Jurkat, Clone E6-1 (cell line): ENCODE measurements around the gene PARP3.

ENCODE experiments used
- DNase-seq: peaks from one replicate; pipeline ENCODE4 v3.0.0-alpha.2; 2011; ENCODE audit warnings: low read depth, low spot score
- H3K4me3 ChIP-seq: 2 replicates; pipeline ENCODE4 v1.5.1; 2011; ENCODE audit warnings: mild to moderate bottlenecking, low read length, control low read depth, moderate library complexity

PARP3 gene

DNA sequence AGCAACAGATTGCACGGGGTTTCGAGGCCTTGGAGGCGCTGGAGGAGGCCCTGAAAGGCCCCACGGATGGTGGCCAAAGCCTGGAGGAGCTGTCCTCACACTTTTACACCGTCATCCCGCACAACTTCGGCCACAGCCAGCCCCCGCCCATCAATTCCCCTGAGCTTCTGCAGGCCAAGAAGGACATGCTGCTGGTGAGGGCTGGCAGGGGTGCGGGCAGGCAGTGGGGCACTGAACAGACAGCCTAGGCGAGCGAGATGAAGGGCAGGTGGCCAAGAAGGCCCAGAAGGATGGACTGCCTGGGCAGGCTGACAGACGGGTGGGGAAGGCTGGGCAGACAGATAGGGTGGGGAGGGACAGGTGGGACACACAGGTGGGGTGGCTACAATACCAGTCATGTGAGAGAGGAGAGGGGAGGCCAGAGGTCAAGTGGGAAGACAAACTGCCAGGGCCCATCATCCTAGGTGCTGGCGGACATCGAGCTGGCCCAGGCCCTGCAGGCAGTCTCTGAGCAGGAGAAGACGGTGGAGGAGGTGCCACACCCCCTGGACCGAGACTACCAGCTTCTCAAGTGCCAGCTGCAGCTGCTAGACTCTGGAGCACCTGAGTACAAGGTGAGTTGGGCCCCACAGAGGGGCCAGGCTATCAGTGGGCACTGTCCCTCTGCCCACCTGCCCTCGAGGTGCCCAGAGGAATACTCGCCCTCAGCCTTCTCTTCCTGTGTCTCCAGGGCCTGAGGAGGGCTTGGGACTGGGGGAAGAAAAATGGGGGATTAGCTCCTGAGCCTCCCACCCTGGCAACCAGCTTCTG lies 3.1 kb downstream of the PARP3 start:
- no peak overlapping the region for H3K4me3 ChIP-seq
- no peak for DNase-seq

- no peak for DNase-seq
- H3K4me3 ChIP-seq, result no peak overlapping the region
Measured at GRCh38 chr3:51945926-51946705, 4.0 kb downstream of the PARP3 start.

GRCh38 chr3:51946796-51947195 lies 4.6 kb downstream of the PARP3 start:
- no peak for DNase-seq
- H3K4me3 ChIP-seq, result no peak overlapping the region

GRCh38 chr3:51947215-51947900 lies 5.2 kb downstream of the PARP3 start:
- DNase-seq, result no peak
- H3K4me3 ChIP-seq, result no peak overlapping the region

- H3K4me3 ChIP-seq, result no peak overlapping the region
- no peak for DNase-seq
Measured at GRCh38 chr3:51948016-51948580, 5.9 kb downstream of the PARP3 start.

DNA sequence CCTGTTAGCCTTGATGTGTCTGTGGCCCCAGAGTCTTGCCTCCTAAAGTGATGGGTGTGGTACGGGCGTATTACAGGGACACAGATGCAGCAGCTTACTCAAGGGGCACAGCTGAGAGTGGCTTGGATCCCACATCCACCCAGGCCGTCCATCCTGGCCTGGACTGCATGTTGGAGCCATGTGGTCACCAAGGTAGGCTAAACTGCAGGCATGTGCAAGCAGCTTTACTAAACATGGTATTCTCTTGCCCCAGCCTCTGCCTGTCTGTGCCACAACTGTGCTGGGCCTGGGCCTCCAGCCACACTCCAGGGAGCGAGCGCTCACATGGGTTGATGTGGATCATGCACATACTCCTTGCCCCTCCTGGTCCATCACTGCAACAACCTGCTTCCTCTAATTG lies 7.0 kb downstream of the PARP3 start:
- no peak overlapping the region for H3K4me3 ChIP-seq
- no peak for DNase-seq

DNA sequence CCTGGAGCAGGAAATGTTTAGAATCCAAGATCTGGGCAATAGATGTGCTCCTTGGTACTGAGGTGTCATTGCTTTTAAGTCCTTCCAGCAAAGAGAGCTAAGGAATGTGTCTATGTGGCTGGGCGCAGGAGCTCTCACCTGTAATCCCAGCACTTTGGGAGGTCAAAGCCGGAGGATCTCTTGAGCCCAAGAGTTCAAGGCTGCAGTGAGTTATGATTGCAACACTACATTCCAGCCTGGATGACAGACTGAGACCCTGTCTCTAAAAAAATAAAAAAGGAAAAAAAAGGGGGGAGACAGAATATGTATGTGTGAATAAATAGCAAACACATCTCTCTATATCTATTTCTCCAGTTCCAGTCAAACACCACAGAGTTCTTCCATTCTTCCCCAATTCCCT lies 8.7 kb downstream of the PARP3 start:
- H3K4me3 ChIP-seq, result no peak overlapping the region

GRCh38 chr3:51953445-51953844 lies 11.3 kb downstream of the PARP3 start:
- no peak overlapping the region for H3K4me3 ChIP-seq
- DNase-seq, result no peak

More for the DNA sequence above, 8.7 kb downstream of the PARP3 start:
- DNase-seq, result no peak

GRCh38 chr3:51954105-51954504 lies 11.9 kb downstream of the PARP3 start:
- no peak overlapping the region for H3K4me3 ChIP-seq
- DNase-seq, result no peak

GRCh38 chr3:51954713-51955112 lies 12.6 kb downstream of the PARP3 start:
- no peak for DNase-seq
- H3K4me3 ChIP-seq, result no peak overlapping the region

- no peak for DNase-seq
- H3K4me3 ChIP-seq, result no peak within 1 kb of the TSS
Measured at GRCh38 chr3:51955175-51955892, 13.2 kb downstream of the PARP3 start, which contains the start of gene GPR62. TSS of gene GPR62 (plus strand) at chr3:51955381. CDS start at chr3:51955653, 272 bp downstream.

GRCh38 chr3:51955893-51956770 lies 14.0 kb downstream of the PARP3 start:
- H3K4me3 ChIP-seq, result no peak overlapping the region
- no peak for DNase-seq

GRCh38 chr3:51957520-51958205 lies 15.5 kb downstream of the PARP3 start:
- DNase-seq, result no peak
- H3K4me3 ChIP-seq, result no peak overlapping the region

DNA sequence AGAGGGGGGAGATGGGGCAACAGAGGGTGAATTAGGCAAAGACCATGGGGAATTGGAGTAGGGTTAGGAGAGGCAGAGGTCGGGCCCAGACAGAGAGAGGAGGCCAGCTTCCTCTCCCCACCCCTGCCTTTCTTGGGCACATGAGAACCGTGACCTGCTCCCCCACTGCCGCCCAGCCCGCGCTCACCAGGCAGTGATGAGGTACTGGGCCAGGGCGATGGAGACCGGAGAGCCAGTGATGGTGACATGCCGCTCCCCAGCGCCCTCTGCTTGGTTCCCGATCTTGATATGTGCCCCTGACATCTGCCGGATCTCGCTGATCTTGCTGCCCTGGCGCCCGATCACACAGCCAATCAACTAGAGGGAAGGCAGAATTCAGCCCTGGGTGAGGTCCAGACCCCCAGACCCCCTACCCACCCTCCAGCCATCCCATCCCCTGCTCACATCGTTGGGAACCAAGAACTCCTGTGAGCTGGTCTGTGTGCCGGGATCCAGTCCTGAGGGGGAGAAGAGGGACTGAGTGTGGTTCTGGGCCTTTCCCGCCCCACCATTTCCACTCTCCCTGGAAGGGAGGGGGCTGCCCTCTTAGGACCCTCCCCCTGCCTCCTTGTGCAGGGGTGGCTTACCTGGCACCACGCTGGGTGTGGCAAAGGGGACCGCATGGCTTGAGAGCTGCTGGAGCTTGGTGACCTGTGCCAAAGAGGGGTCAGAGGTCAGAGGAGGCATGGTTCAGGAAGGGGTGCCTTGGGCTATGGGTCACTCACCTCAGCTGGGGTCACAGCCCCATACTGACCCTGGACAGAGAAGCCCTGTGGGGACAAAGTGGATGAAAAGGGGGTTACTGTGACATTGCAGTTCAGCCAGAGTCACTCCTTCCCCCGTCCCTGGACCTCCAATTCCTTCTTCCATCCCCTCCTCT lies 16.7 kb downstream of the PARP3 start:
- DNase-seq, result no peak

DNA sequence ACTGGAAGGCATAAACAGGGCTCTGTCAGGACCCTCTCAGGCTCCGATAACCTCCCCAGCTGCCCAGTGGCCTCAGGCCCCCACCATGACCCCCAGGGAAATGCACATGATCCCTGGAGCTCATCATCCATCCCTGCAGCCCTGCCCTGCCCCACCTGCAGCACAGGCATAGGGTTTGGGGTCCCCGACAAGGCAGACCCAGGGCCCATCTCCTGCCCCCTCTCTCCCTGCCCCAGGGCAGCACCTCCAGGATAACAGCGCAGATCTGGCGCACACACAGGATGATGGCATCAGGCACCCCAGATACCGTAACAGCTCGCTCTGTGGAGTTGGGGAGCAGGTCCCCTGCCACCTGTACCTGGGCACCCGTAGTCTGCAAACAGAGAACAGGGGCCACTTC lies 17.5 kb downstream of the PARP3 start:
- DNase-seq, result no peak
- no peak overlapping the region for H3K4me3 ChIP-seq

More for the DNA sequence above, 16.7 kb downstream of the PARP3 start:
- no peak overlapping the region for H3K4me3 ChIP-seq

- H3K4me3 ChIP-seq, result no peak overlapping the region
- DNase-seq, result no peak
Measured at GRCh38 chr3:51960386-51960785, 18.2 kb downstream of the PARP3 start.
